Endothelial cell of umbilical vein (primary cell): ENCODE results near the gene GPR137C.

Experiments used
- CTCF ChIP-seq, 2 donors: IDR thresholded peaks; 1 replicate in 1 of 2; 2 replicates in 1 of 2; pipeline ENCODE4 v1.5.1; 2011; ENCODE audit warnings: low read length in 2 of 2, mild to moderate bottlenecking in 2 of 2, moderate library complexity in 2 of 2, control low read depth in 1 of 2, inconsistent platforms in 1 of 2, low read depth in 1 of 2; ENCODE audit not compliant: insufficient read depth in 1 of 2; ENCODE audit errors: extremely low read depth in 1 of 2
- EZH2 ChIP-seq: IDR thresholded peaks from 2 replicates; pipeline ENCODE4 v1.6.1; 2012; ENCODE audit warnings: borderline replicate concordance, low read depth, mild to moderate bottlenecking, moderate library complexity, low read length, inconsistent platforms; ENCODE audit not compliant: severe bottlenecking
- JUN ChIP-seq: IDR thresholded peaks from 2 replicates; pipeline ENCODE4 v1.6.1; 2011; ENCODE audit warnings: borderline replicate concordance, low read depth; ENCODE audit not compliant: insufficient read length, insufficient read depth
- MAX ChIP-seq: IDR thresholded peaks from 2 replicates; pipeline ENCODE4 v1.6.1; 2011; ENCODE audit not compliant: insufficient read depth, insufficient read length
- POLR2A ChIP-seq: IDR thresholded peaks from 2 replicates; pipeline ENCODE4 v1.6.1; 2012; ENCODE audit warnings: low read depth, mild to moderate bottlenecking, control low read depth, low read length
- POLR2AphosphoS5 ChIP-seq: IDR thresholded peaks from 2 replicates; pipeline ENCODE4 v1.6.1; 2012; ENCODE audit warnings: low read depth, mild to moderate bottlenecking, control low read depth, low read length, moderate library complexity; ENCODE audit not compliant: insufficient read depth

GRCh38 chr14:52683985-52684520, 131.4 kb downstream of the GPR137C start:
- no peak for TF ChIP-seq CTCF (IDR thresholded peaks at IDR 0.05; ENCODE audit: extremely low read depth in 1 of 2, insufficient read depth in 1 of 2, low read depth in 1 of 2, low read length in 2 of 2)
- TF ChIP-seq POLR2AphosphoS5, result no peak
- TF ChIP-seq POLR2A, result no peak
- TF ChIP-seq MAX, result no peak
- no peak for TF ChIP-seq EZH2
- TF ChIP-seq JUN, result no peak
